Neuronal stem cell (in vitro differentiated cells): ENCODE measurements around the gene TAF1B.

Experiments
- DNase-seq: peaks from one replicate; pipeline ENCODE4 v3.0.0-alpha.2; 2013; ENCODE audit warnings: low spot score
- H2AFZ ChIP-seq: one replicate; pipeline ENCODE4 v1.6.1; 2013; ENCODE audit warnings: mild to moderate bottlenecking, low read length, inconsistent platforms
- H2AK5ac ChIP-seq: 2 replicates; pipeline ENCODE4 v1.6.1; 2013; ENCODE audit warnings: low read depth, mild to moderate bottlenecking, inconsistent platforms, low read length, moderate library complexity, mixed read lengths
- H2BK120ac ChIP-seq: 2 replicates; pipeline ENCODE4 v1.6.1; 2013; ENCODE audit warnings: low read depth, mild to moderate bottlenecking, inconsistent platforms, low read length, moderate library complexity, mixed read lengths
- H2BK12ac ChIP-seq: one replicate; pipeline ENCODE4 v1.6.1; 2013; ENCODE audit warnings: low read length, inconsistent platforms
- H2BK15ac ChIP-seq: 2 replicates; pipeline ENCODE4 v1.6.1; 2013; ENCODE audit warnings: mild to moderate bottlenecking, low read length, inconsistent platforms, mixed read lengths
- H2BK5ac ChIP-seq: one replicate; pipeline ENCODE4 v1.6.1; 2013; ENCODE audit warnings: inconsistent platforms, mild to moderate bottlenecking, low read length, moderate library complexity
- H3K14ac ChIP-seq: one replicate; pipeline ENCODE4 v1.6.1; 2013; ENCODE audit warnings: low read length, inconsistent platforms
- H3K18ac ChIP-seq: 2 replicates; pipeline ENCODE4 v1.6.1; 2013; ENCODE audit warnings: low read length, inconsistent platforms
- H3K23ac ChIP-seq: 2 replicates; pipeline ENCODE4 v1.6.1; 2013; ENCODE audit warnings: low read depth, mild to moderate bottlenecking, mixed read lengths, low read length, inconsistent platforms; ENCODE audit not compliant: poor library complexity
- H3K27ac ChIP-seq: replicated peaks from 3 replicates; pipeline ENCODE4 v1.5.1; 2013; ENCODE audit warnings: low read length, inconsistent platforms
- H3K27me3 ChIP-seq, 3 experiments: 2 replicates each; pipeline ENCODE4 v1.6.1; 2013; ENCODE audit warnings: low read length in 3 of 3, mild to moderate bottlenecking in 2 of 3, inconsistent platforms in 1 of 3, low read depth in 1 of 3, mixed read lengths in 1 of 3, moderate library complexity in 1 of 3; ENCODE audit not compliant: control insufficient read depth in 3 of 3, insufficient read depth in 3 of 3
- H3K36me3 ChIP-seq, 2 donors: replicated peaks in 1 of 2; 2 replicates each; pipeline ENCODE4 v1.6.1; 2013; ENCODE audit warnings: low read length in 2 of 2; ENCODE audit not compliant: control insufficient read depth in 2 of 2, insufficient read depth in 2 of 2
- H3K4ac ChIP-seq: 2 replicates; pipeline ENCODE4 v1.6.1; 2013; ENCODE audit warnings: inconsistent platforms, mild to moderate bottlenecking, low read length, moderate library complexity
- H3K4me1 ChIP-seq, 2 donors: 1 replicate in 1 of 2; 2 replicates in 1 of 2; pipeline ENCODE4 v1.6.1; 2013; ENCODE audit warnings: low read length in 2 of 2, low read depth in 1 of 2; ENCODE audit not compliant: control insufficient read depth in 2 of 2, insufficient read depth in 1 of 2
- H3K4me2 ChIP-seq: one replicate; pipeline ENCODE4 v1.6.1; 2013; ENCODE audit warnings: mild to moderate bottlenecking, low read length, inconsistent platforms; ENCODE audit not compliant: insufficient read depth, poor library complexity, severe bottlenecking
- H3K4me3 ChIP-seq, 2 donors: 2 replicates each; pipeline ENCODE4 v1.5.1; 2013; ENCODE audit warnings: low read length in 2 of 2, mild to moderate bottlenecking in 2 of 2, inconsistent platforms in 1 of 2, moderate library complexity in 1 of 2
- H3K79me1 ChIP-seq: one replicate; pipeline ENCODE4 v1.6.1; 2013; ENCODE audit warnings: low read depth, mild to moderate bottlenecking, inconsistent platforms, low read length, moderate library complexity
- H3K9ac ChIP-seq: one replicate; pipeline ENCODE4 v1.6.1; 2013; ENCODE audit warnings: mild to moderate bottlenecking, low read depth, low read length, inconsistent platforms; ENCODE audit not compliant: poor library complexity
- H3K9me3 ChIP-seq, 2 donors: replicated peaks in 1 of 2; 2 replicates each; pipeline versions ENCODE3 to v1.6.1; 2013; ENCODE audit warnings: low read length in 2 of 2, mild to moderate bottlenecking in 2 of 2, inconsistent platforms in 1 of 2, low read depth in 1 of 2, mixed read lengths in 1 of 2, moderate library complexity in 1 of 2; ENCODE audit not compliant: control insufficient read depth in 2 of 2, insufficient read depth in 1 of 2
- H4K8ac ChIP-seq: one replicate; pipeline ENCODE4 v1.6.1; 2013; ENCODE audit warnings: low read depth, mild to moderate bottlenecking, inconsistent platforms, low read length, moderate library complexity
- H4K91ac ChIP-seq: one replicate; pipeline ENCODE4 v1.6.1; 2013; ENCODE audit warnings: low read length, low read depth, mild to moderate bottlenecking, inconsistent platforms; ENCODE audit not compliant: poor library complexity
- WGBS, 2 donors: extraction: QIAGEN DNeasy Blood & Tissue Kit; methylation state at CpG; one replicate each; pipeline ENCODE4 v1.1.7; 2013; ENCODE audit warnings: missing lambda C conversion rate in 2 of 2, mixed read lengths in 1 of 2; ENCODE audit not compliant: insufficient read length in 2 of 2, insufficient replicate concordance in 1 of 2; ENCODE audit errors: extremely low coverage in 2 of 2; 5-methylcytosine and 5-hydroxymethylcytosine counted together

TAF1B gene

GRCh38 chr2:9814129-9814868 lies 29.0 kb upstream of the TAF1B start:
- H3K9ac ChIP-seq = peak overlapping the region; percentile 18

GRCh38 chr2:9815076-9815475 lies 28.2 kb upstream of the TAF1B start:
- H3K4me2 ChIP-seq = no peak overlapping the region
- H2AK5ac ChIP-seq = no peak overlapping the region
- no peak overlapping the region for H2AFZ ChIP-seq
- no peak overlapping the region for H3K9ac ChIP-seq
- H3K18ac ChIP-seq = no peak overlapping the region
- no peak overlapping the region for H3K27ac ChIP-seq
- H3K4me1 ChIP-seq = peaks cover 0 to 6% of the 10 kb centered on the region in 2 donors
- no peak overlapping the region for H3K14ac ChIP-seq
- no peak overlapping the region for H3K23ac ChIP-seq
- H3K4me3 ChIP-seq = no peak overlapping the region
- peaks cover 0 to 18% (median 0%) of the 10 kb centered on the region in 3 experiments for H3K27me3 ChIP-seq
- no peak overlapping the region for H2BK5ac ChIP-seq
- H3K36me3 ChIP-seq = no peaks in the 10 kb centered on the region
- peaks cover 0 to 2% of the 10 kb centered on the region in 2 donors for H3K9me3 ChIP-seq
- no peak overlapping the region for H2BK15ac ChIP-seq
- no peak overlapping the region for H3K4ac ChIP-seq
- no peak overlapping the region for H2BK120ac ChIP-seq
- WGBS, 2 donors = no CpG with 5 or more reads among the region's 4 CpGs
- no peak overlapping the region for H4K8ac ChIP-seq
- DNase-seq = no peak
- H2BK12ac ChIP-seq = no peak overlapping the region
- no peaks in the 10 kb centered on the region for H3K79me1 ChIP-seq
- H4K91ac ChIP-seq = no peak overlapping the region

More at GRCh38 chr2:9814129-9814868, 29.0 kb upstream of the TAF1B start:
- Histone ChIP-seq H2BK15ac (no peak overlapping the region), H3K23ac (no peak overlapping the region), H3K79me1 (no peaks in the 10 kb centered on the region), H3K4me2 (no peak overlapping the region), H3K4ac (peak overlapping the region; percentile 7), H2BK120ac (no peak overlapping the region), H4K8ac (no peak overlapping the region), H3K9me3 (peaks cover 0 to 2% of the 10 kb centered on the region in 2 donors), H2AK5ac (peak overlapping the region; percentile 33), H3K36me3 (no peaks in the 10 kb centered on the region), H3K27me3 (peaks cover 0 to 26% (median 0%) of the 10 kb centered on the region in 3 experiments), H3K4me3 (no peak overlapping the region), H2AFZ (peak overlapping the region; percentile 85), H2BK5ac (no peak overlapping the region), H3K27ac (no peak overlapping the region), H2BK12ac (no peak overlapping the region), H3K14ac (no peak overlapping the region), H3K4me1 (peaks cover 0 to 4% of the 10 kb centered on the region in 2 donors), H4K91ac (no peak overlapping the region), H3K18ac (peak overlapping the region; percentile 84)
- no CpG with 5 or more reads among the region's 24 CpGs for WGBS, 2 donors
- no peak for DNase-seq

DNA sequence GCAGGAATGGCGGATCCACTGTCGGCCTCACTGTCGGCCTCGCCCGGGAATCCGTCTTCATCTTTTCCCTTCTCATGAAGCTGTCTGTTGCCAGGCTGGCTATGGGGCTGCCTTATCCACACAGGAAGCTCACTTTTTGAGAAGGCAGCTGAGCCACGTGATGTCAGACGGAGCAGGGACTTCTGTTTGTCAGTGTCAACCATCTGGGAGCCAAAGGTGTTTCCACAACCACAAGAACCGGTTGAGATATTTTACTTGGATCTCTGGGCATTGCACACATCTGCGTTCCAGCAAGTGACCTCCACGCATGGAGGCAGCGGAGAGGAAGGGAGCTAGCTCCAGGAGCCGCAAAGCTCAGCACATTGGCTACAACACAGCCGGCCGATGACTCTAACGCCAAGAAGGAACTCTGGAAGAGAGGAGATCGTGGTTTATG lies 27.4 kb upstream of the TAF1B start:
- WGBS, 2 donors = no CpG with 5 or more reads among the region's 17 CpGs
- Histone ChIP-seq H3K27ac (no peak overlapping the region), H2AK5ac (no peak overlapping the region), H3K23ac (no peak overlapping the region), H3K4me2 (no peak overlapping the region), H3K4me3 (no peak overlapping the region), H3K9me3 (peaks cover 0 to 2% of the 10 kb centered on the region in 2 donors), H3K14ac (no peak overlapping the region), H3K4me1 (peaks cover 0 to 7% of the 10 kb centered on the region in 2 donors), H3K9ac (no peak overlapping the region), H3K4ac (no peak overlapping the region), H3K27me3 (peaks cover 0 to 16% (median 0%) of the 10 kb centered on the region in 3 experiments), H2BK12ac (no peak overlapping the region), H3K18ac (no peak overlapping the region), H4K91ac (no peak overlapping the region), H3K36me3 (no peaks in the 10 kb centered on the region), H4K8ac (no peak overlapping the region), H2BK120ac (no peak overlapping the region), H3K79me1 (no peaks in the 10 kb centered on the region), H2BK5ac (no peak overlapping the region), H2AFZ (no peak overlapping the region), H2BK15ac (no peak overlapping the region)
- DNase-seq = no peak

DNA sequence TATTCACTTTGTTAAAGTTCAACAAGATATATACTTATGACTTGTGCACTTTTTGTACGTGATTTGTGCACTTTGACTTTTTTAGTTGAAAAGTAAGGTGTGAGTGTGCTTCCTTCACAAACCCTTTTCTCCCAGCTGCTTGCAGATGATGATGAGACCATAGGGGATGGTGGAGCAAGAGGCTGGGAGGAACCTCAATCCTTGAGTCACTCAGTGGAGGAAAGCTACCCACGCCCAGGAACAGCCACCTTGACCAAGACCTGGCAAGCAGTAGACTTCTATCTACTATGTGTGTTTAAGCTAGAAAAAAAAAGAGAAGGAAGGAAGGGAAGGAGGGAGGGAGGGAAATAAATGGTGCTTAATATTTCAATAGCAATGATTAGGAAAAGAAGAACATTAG lies 25.2 kb upstream of the TAF1B start:
- Histone ChIP-seq H4K91ac (no peak overlapping the region), H2BK12ac (no peak overlapping the region), H3K27me3 (peaks cover 0 to 4% (median 0%) of the 10 kb centered on the region in 3 experiments), H3K4me2 (no peak overlapping the region), H3K4me3 (no peak overlapping the region), H2BK5ac (no peak overlapping the region), H3K79me1 (no peaks in the 10 kb centered on the region), H3K9me3 (peaks cover 0 to 2% of the 10 kb centered on the region in 2 donors), H2BK120ac (no peak overlapping the region), H2AK5ac (no peak overlapping the region), H3K36me3 (no peaks in the 10 kb centered on the region), H4K8ac (no peak overlapping the region), H2BK15ac (no peak overlapping the region), H3K9ac (no peak overlapping the region), H2AFZ (no peak overlapping the region), H3K14ac (no peak overlapping the region), H3K23ac (no peak overlapping the region), H3K27ac (no peak overlapping the region), H3K4me1 (peaks cover 0 to 7% of the 10 kb centered on the region in 2 donors), H3K18ac (no peak overlapping the region), H3K4ac (no peak overlapping the region)
- WGBS, 2 donors = no CpG with 5 or more reads among the region's 2 CpGs
- no peak for DNase-seq
